NCI-H526 (cell line): Measurements from ENCODE around the gene C19orf12.
"Not testable (repeated sequence)": the region's sequence is repeated elsewhere in the genome, so short reads cannot be mapped to it uniquely, and the experiment has no call there.

Source experiments
- DNase-seq, 2 experiments: peaks; one replicate each; lab custom pipeline; 2025; lab: John Stamatoyannopoulos, UW

C19orf12 gene

GRCh38 chr19:29731331-29731850, 16.3 kb upstream of the C19orf12 start:
- DNase-seq = no peak

DNA sequence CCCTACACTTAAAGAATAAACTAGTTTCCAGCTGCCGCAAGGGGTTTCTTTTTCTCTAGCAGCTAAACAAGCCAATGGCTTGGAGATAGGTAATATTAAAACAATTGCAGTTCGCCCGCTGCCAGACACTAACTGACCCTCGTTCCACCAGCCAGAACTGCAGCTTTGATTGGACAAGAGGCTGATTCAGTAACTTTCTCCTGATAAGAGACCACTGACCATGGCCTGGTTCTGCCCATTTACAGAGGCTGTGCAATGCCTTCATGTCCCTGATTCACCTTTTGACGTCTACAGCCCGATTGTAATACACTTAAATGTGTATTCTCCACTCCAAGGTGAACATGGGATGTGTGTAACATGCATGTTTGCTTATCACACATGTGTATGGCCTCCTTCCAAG, 12.8 kb upstream of the C19orf12 start:
- DNase-seq = no peak

DNA sequence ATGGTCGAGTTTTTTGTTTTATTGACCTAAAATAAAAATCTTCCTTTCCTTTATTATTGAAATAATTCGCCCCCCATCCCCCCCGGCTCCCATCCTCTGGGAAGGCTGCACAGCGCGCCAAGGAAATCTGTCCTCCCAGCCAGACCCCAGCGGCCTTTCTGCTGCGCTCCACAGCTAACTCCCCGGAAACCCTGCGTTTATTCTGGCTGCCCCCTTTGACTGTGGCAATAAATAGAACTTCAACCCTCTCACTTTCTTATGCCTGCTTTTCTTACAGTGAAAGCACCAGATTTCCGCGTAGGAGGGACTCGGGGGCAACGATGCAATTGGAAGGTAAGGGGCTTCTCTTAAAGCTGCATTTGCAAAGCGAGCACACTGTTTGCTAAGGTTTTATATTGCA, 9.7 kb upstream of the C19orf12 start:
- DNase-seq = peak; percentile 24 to 58

- DNase-seq = peak in 1 of 2 experiments; percentile 67
These were observed 9.1 kb upstream of the C19orf12 start for GRCh38 chr19:29724102-29724641.

DNA sequence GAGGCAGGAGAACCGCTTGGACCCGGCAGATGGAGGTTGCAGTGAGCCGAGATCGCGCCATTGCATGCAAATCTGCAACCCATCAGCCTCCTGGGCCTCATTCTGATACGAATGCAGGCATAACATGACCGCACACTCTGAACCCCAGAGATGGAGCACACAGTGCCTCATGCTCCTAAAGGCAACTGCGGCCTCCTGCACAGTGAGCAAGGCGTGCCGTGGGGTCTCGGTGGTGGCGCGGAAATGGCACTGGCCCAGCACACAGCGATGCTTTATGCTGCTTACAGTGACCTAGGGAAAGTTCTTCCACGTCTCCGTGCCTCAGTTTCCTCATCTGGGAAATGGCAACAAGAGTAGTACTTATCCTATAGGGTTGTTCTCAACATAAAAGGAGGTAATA, 2.0 kb upstream of the C19orf12 start:
- DNase-seq = no peak

- DNase-seq = peak in 1 of 2 experiments; percentile 54
These were observed 880 bp upstream of the C19orf12 start for GRCh38 chr19:29715701-29716581.

DNA sequence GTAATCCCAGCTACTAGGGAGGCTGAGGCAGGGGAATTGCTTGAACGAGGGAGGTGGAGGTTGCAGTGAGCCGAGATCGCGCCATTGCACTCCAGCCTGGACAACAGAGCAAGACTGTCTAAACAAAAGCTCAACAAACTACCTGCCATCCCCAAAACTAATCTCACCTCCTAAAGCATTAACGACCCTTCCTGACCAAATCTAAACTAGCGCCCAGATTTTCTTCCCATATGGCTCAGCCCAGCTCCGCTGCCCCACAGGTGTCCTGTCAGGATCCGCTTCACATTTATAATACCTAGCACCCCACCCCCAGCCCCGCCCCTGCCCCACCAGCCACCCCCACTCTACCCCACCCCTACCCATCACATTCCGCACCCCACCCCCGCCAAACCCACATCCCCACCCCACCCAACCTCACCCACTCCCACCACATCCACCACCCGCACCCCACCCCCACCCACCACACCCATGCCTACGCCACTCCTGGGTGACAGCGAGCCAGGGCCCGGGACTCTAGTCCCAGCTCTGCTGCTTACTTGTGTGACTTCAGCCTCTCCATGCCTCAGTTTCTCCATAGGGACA, 599 bp downstream of the C19orf12 start:
- peak in 1 of 2 experiments; percentile 55 for DNase-seq

GRCh38 chr19:29712744-29713516, 2.1 kb downstream of the C19orf12 start:
- DNase-seq = no peak

- no peak for DNase-seq
These were observed 3.4 kb downstream of the C19orf12 start for GRCh38 chr19:29711584-29712132.

DNA sequence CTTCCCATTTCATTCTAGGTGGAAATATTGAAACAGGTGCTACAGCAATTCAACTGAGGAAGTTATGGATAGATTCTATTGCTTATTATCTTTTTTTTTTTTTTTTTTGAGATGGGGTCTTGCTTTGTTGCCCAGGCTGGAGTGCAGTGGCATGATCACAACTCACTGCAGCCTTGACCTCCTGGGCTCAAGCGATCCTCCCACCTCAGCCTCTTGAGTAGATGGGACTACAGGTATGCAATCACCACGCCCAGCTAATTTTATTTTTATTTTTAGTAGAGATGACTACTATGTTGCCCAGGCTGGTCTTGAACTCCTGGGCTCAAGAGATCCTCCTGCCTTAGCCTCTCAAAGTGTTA, 5.6 kb downstream of the C19orf12 start:
- not testable (repeated sequence) for DNase-seq

GRCh38 chr19:29708554-29709439, 6.3 kb downstream of the C19orf12 start:
- DNase-seq = no peak

- DNase-seq = no peak
These were observed 8.4 kb downstream of the C19orf12 start for GRCh38 chr19:29706635-29707034.

DNA sequence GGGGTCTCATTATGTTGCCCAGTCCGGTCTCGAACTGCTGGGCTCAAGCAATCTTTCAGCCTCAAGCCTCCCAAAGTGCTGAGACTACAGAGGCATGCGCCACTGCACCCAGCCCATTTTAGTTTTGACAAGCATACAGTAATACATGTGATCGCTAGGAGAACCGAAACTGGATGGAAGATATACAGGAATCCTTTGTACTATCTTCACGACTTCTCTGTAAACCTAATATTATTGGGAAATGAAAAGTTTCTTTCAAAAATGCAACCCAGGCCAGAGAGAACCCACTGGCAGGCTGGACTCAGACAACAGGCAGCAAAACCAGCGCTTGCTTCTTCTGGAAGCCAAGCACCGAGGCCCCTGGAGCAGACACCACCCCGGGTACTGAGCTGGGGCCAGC, 9.4 kb downstream of the C19orf12 start:
- DNase-seq = no peak

DNA sequence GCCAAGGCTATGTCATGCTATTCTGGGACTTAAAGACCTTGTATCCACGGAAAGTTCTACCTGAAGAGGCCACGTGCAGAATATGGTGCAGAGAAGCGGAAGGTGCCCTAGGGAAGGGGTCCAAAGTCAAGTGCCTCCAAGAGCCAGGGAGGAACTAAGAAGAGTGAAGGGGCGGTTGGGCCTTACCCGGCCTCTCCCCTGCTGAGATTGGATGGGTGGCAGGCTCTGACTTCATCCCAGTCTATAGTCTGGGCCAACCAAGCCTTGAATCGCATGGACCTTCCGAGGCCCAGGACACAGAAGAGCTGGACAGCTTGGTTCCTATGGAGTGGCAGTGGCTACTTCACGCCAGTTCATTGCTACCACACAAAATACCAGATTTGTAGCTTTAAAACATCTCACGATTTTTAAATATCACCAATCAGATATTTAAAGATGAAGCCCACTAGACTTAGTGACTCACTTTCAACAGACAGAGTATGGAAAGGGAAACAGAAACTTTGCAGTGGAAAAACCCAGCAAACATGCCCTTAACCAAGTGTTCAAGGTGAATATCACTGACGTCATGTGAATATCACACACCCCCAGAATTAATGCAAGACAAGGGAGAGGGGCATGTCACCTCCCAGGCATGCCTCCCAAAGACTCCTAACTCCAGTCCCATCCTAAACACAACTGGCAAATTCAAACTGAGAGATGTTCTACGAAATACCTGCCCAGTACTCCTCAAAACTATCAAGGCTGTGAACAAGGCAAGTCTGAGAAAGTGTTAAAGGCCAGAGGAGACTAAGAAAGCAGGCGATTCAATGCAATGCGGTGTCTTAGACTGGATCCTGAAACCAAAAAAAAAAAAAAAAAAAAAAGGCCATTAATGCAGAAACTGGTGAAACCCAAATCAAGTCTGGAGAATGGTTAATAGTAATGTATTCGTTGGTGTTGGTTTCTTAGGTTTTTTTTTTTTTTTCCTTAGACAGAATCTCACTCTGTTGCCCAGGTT, 10.2 kb downstream of the C19orf12 start:
- no peak for DNase-seq

DNA sequence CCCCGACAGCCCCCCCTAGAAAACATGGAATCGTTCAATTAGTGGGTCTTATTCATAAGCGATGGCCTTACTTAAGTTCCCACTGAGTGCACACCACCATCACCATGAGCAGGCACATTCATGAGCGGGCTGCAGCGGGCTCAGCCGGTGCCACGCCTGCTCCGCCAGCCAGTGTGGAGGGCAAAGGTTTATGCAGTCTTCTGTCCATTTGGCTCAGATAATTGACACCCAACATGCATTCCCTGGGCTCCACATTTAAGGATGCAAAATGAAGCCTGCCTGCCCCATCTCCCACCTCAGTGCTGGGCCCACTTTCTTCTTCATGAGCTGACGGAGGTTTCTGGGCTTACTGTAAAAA, 12.1 kb downstream of the C19orf12 start:
- no peak for DNase-seq

- no peak for DNase-seq
These were observed 12.7 kb downstream of the C19orf12 start for GRCh38 chr19:29702161-29702962.

- DNase-seq = no peak
These were observed 14.6 kb downstream of the C19orf12 start for GRCh38 chr19:29700498-29700897.

DNA sequence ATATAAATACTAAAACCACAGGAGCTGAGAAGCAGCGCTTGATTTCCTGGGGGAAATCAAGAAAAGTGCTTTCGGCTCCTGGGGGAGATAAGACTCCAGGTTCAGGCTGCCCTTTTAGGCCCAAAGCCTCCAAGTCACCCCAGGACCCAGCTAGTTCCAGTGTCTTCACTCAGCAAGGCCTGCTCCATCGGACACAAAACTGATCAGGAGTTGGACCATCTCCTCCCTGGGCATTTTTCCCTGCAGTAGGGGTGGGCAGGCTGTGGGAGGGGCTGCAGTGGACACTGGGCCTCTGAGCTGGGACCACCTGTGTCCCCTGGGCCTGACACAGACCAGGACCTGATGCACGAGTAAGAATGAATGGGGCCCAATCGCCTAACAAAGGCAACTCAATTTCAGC, 15.2 kb downstream of the C19orf12 start:
- DNase-seq = no peak
